Measurements from ENCODE around the gene PPM1H.
A peak's percentile ranks its signal among the peaks of the same experiment; 100 is the strongest.
"Not testable (repeated sequence)": the region's sequence is repeated elsewhere in the genome, so short reads cannot be mapped to it uniquely, and the experiment has no call there.

The PPM1H gene

DNA sequence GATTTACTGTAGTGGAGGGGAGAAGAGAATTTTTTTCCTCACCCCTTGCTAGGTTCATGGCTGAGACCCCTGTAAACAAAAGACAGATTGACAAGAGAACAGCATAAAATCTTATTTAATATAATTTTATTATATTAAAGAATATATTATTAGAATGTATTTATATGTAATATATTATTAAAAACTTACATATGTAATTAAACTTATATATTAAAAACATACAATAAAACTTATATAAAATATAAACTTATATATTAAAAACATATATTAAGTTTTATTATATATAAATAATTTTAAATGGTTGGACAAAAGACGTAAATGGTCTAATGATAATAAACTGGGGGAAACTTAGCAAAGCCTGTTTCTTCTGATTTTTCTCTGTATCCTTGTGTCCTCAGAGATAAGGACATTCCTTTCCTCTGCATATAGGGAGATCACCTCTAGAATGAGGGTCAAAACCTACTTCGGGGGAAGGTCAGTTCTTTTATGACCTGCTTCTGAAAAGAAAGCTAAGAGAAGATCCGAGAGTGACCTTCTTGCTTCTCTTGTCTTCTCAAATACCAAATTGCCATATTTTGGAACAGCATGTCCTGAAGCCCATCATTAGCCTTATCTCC is 8.9 kb upstream of the PPM1H start:
- DNase-seq = no peak

DNA sequence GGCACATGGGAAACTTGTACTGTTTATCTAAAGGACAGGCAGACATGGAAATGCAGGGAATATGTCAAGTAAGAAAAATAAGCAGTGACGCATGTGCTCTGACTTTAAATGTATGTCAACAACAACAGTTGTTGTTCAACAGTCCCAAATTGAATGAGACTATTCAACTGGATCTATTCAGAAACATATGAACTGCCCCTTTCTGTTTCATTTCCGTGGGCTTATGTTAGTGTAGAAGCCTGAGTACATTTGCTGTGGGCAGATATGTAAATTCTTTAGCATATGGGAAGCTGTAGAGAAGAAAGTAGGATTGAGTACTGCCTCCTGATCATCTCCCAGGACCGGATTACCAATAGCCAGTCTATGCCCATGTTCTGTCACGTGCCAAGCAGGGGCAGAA is 7.4 kb upstream of the PPM1H start:
- DNase-seq = not testable (repeated sequence)

- DNase-seq = peak; percentile 59
Observed at GRCh38 chr12:62934239-62934798, 631 bp downstream of the PPM1H start.

- DNase-seq = no peak
Observed at GRCh38 chr12:62933602-62934238, 1.2 kb downstream of the PPM1H start.

DNA sequence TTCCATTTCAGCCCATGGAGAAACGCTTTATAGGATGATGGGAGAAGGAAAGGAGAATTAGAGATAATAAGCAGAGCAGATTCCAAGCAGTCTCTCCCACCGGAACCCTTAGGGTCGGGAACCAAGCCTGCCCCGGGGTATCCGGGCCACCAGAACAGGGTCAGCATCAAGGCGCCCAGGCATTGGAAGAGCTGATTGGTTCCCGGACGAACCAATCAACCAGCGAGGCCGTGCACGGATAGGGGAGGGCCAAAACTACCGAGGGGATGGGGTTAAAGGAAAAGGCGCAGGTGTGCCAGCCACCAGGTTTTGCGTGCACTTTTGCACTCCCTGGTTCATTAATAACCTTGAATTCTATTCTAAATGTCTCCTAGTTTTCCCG is 1.7 kb downstream of the PPM1H start:
- no peak for DNase-seq

DNA sequence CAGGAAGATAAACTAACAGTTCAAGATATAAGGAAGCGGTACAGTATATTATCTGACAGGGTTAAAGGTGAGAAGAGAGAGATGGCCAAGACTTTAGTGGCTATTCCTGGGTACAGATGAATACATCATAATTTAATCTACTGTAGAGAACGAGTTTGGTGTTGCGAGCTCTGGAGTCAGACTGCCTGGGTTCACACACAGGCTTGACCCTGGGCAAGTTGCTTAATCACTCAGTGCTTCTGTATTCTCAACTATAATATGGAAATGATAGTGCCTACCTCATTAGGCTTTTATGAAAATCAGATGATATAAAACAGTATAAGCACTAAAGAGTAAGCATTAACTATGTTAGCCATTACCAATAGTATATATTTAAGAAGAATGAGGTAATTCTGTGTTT is 3.5 kb downstream of the PPM1H start:
- no peak for DNase-seq

DNA sequence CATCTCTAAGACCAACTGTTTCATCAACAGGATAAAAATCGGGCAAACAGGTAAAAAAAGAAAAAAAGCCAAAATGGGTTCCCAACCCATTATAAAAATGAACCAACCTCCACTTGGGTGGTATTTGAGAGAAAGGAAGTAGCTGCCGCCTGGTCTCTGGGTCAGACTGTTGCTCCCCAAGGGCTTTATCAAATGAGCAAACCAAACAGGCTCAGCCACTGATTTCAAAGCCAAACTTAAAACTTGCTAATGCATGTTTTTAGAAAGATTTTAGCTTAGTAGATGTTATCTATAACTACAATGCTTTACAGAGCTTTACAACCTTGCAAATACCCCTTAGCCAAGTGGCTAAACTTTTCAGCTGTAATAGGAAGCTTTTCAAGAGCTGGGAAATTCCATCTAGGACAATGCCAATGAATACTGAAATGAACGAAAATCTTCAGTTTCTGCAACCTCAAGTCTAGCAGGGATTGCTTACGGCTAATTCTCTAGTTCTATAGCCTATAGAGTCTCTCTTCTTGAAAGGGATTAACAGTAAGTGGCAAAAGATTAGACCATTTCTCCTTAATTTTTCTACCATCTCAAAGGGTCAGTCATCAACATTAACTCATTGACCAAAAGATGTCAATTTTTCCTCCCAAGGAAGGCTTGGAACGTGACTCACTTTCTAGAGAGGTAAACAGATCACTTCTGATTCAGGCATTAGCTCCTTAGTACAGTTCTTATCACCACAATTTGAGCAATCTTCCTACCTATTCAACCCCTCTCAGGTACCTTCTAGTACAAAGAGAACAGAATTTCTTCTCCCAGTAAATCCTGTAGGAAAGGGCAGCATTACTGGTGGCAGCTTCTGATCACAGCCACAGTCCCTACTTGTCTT is 4.2 kb downstream of the PPM1H start:
- DNase-seq = no peak

- no peak for DNase-seq
Observed at GRCh38 chr12:62928632-62929031, 6.3 kb downstream of the PPM1H start.

GRCh38 chr12:62925680-62926079 is 9.3 kb downstream of the PPM1H start:
- no peak for DNase-seq

- no peak for DNase-seq
Observed at GRCh38 chr12:62924084-62924483, 10.9 kb downstream of the PPM1H start.

- DNase-seq = no peak
Observed at GRCh38 chr12:62922539-62922938, 12.4 kb downstream of the PPM1H start.

GRCh38 chr12:62919838-62920237 is 15.1 kb downstream of the PPM1H start:
- DNase-seq = no peak

DNA sequence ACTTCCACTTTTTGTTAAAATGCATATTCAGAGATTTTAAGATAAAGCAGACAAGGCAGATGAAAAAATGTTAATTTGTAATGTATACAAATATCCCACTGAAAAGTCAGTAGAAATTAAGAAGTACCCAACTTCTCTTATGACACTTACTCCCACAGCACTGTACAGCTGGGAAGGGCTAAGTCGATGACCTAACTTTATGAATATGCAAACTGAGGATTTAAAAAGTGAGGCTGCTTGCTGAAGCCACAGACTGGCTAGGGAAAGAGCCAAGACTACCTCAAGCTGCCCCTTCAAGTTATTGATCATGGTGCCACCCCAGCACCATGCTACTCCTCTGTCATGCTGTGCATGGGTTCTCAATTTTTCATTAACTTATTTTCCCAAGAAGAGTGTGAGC is 17.0 kb downstream of the PPM1H start:
- DNase-seq = no peak

GRCh38 chr12:62916632-62917425 is 18.1 kb downstream of the PPM1H start:
- DNase-seq = no peak

- no peak for DNase-seq
Observed at GRCh38 chr12:62915204-62915529, 19.8 kb downstream of the PPM1H start.

DNA sequence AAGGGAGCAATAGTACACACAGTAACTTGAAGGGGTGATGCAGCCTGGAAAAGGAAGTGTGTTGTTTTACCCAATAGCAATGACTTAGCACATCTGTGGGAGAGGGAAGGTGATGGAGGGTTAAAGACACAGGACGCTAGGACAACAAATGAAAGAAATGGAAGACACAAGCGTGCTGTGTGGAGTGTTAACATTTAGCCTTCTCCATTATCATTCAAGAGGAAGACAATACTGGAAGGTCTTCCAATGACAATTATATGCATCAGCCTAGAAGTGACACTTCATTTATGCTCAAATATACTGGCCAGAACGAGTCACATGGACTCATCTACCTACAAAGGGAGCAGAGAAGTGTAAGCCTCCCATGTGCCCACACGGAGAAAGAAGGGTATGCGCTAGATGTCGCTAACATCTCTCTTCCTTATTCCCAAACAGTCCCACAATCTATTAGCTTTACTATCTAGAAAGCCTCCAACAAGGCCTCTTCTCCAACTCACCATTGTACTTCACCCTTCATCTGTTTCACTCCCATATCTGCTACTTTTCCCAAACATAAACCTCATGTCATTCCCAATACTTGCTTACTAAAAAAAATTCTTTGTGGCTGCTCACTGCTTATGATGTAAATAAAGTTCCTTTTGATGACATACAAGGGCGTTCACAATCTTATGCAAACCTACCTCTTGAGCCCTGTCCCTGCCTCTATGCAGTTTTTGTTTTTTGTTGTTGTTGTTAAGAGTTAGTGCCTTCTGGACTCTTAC is 20.3 kb downstream of the PPM1H start:
- no peak for DNase-seq

DNA sequence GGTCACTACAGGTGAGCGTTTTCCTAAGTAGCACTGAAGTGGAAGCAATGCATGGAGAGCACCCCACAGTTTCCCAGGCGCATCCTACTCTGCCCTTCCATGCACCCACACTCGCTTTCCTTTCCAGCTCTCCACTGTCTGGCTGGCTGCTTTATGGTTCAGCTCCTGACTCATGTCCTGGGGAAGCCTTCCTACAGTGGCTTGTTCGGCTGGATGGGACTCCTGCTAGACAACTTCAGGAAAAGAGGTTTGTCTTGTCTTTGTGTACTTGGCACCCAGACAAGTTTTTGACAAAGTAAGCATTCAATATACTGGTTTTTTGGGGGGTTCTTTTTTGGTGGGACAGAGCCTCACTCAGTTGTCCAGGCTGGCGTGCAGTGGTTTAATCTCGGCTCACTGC is 21.6 kb downstream of the PPM1H start:
- DNase-seq = no peak

DNA sequence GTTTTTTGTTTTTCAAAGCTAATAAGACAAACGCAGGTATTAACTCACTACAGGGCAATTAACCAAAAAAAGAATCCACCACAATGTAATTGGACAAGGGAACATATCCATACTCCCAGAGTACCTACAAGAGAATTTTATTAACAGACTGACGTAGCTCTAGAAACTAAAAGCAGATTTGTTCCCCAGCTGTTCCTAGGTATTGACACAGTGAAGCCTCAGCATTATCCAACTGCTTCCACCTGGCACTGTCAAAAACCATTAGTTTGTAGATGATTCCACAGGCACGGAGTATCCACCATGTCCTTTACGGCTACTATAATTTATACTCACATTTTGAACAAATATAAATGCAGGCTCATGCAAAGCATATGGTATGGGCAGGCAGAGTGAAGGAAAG is 22.3 kb downstream of the PPM1H start:
- no peak for DNase-seq

DNA sequence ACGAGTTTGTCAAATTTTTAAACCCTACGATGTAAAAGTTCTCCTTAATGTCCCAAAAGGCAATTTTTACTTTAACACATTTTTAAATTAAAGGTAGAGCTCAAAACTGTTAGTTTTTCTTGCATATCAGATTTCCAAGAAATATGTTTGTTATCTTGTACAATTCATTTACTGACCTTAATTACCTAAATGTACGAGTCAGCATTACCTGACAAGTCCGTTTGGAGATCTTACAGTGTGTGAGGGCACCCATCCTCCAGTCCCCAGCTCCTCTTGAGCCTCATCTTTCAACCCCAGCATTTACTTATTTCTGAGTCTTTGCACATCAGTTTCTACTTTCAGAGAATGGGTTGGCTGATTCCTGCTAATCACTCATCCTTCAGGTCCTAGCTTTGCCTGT is 23.7 kb downstream of the PPM1H start:
- DNase-seq = no peak

DNA sequence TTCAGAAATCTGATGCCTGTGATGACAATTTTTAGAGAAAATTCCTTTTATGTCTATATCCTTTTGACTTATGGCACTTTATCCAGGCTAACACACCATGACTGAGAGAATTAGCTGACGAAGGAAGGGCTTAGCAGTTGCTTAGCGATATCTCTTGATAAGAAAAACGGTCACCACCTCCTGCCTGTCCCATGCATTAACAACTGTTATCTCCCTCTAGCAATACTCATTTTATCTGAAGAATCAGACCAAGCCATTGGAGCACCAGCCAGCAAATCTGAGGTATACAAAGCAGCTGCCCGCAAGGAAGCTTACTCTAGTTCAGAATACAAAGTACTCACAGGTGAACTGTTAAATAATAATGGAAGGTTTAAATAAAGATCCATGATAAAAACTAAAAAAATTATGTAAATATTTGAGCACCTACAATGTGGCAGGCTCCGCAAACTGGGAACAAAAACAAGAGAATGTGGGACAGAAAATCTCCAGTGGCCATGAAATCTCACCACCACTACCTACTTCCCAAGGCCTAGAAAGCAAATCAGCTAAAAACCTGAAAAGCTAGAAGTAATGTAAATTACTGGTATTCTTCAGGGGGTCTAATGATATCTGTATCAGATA is 24.3 kb downstream of the PPM1H start:
- no peak for DNase-seq

GRCh38 chr12:62909340-62909739 is 25.6 kb downstream of the PPM1H start:
- DNase-seq = no peak

DNA sequence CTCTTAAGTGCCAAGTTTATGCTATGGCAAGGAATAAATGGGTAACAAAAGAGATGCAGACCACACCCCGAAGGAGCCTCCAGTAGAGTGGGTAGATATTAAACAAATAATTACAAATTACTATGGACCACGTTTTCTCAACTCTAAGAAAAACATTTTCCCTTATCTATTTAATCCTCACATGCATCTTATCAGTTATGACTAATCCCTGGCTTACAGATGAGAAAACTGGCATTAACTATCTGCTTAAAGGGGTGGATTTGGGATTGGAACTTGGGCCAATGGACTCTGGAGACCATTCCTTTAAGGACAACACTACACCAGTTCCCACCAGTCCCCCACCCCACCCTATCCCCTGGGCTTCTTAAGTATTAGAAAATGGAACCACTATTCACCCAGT is 26.3 kb downstream of the PPM1H start:
- DNase-seq = no peak
